PC-3 (cell line): ENCODE measurements around the gene HOXC11.

ENCODE experiments used
- EZH2 ChIP-seq: fragments of 300-600 bp; sonication (generic); IDR thresholded peaks from one replicate; pipeline ENCODE4 v1.6.1; 2017; ENCODE audit warnings: antibody characterized with exemption, mild to moderate bottlenecking, low read length; ENCODE audit not compliant: unreplicated experiment
- EZH2phosphoT487 ChIP-seq: fragments of 300-600 bp; sonication (generic); IDR thresholded peaks from 2 replicates; pipeline ENCODE4 v1.6.1; 2018; ENCODE audit warnings: mild to moderate bottlenecking, antibody characterized with exemption, low read length, borderline replicate concordance
- TF ChIP-seq, protein P1 (sequence below): fragments of 300-600 bp; sonication (generic); conservative IDR thresholded peaks from 2 replicates; pipeline ENCODE4 v1.5.1; 2017; ENCODE audit warnings: antibody characterized with exemption, low read depth, mild to moderate bottlenecking, low read length

DNA sequence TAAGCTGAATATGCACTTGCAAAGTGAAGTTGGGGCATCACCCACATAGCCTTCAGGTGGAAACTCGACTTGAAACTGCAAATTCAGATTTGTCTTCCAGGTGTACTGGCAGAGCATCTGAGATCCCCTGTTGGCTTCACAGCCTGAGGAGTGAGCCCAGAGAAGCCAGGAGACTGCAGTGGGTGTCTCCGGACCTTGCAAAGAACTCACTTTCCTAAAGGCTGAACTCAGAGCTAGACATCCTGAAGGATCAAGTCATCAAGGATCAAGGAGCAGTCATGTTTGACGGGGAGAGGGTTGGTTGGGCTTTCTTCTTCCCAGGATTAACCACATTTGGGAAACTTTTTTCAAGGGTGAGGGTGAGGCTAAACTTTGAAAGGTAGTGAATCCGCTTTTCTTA lies 43.4 kb upstream of the HOXC11 start:
- TF ChIP-seq, protein P1, sequence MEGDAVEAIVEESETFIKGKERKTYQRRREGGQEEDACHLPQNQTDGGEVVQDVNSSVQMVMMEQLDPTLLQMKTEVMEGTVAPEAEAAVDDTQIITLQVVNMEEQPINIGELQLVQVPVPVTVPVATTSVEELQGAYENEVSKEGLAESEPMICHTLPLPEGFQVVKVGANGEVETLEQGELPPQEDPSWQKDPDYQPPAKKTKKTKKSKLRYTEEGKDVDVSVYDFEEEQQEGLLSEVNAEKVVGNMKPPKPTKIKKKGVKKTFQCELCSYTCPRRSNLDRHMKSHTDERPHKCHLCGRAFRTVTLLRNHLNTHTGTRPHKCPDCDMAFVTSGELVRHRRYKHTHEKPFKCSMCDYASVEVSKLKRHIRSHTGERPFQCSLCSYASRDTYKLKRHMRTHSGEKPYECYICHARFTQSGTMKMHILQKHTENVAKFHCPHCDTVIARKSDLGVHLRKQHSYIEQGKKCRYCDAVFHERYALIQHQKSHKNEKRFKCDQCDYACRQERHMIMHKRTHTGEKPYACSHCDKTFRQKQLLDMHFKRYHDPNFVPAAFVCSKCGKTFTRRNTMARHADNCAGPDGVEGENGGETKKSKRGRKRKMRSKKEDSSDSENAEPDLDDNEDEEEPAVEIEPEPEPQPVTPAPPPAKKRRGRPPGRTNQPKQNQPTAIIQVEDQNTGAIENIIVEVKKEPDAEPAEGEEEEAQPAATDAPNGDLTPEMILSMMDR = no peak
- no peak for TF ChIP-seq EZH2
- TF ChIP-seq EZH2phosphoT487 = no peak
